ENCODE measurements around the gene NOB1.

- TF ChIP-seq CTCF (IDR thresholded peaks at IDR 0.05) (no peak), SIN3A (IDR thresholded peaks at IDR 0.05; ENCODE audit: borderline replicate concordance, insufficient read depth, low read depth, low read length) (no peak), POLR2AphosphoS5 (IDR thresholded peaks at IDR 0.05; ENCODE audit: low read depth, low read length) (no peak), REST (IDR thresholded peaks at IDR 0.05; ENCODE audit: insufficient read depth in 1 of 2, low read depth in 2 of 2, low read length in 1 of 2) (no peak), TCF7L2 (IDR thresholded peaks at IDR 0.05; ENCODE audit: low read depth, low read length) (no peak)
Measured at GRCh38 chr16:69720822-69721430, 33.8 kb downstream of the NOB1 start.

Data from Panc1 (cell line).